Measurements from ENCODE around the gene ST8SIA6.

The ST8SIA6 gene

DNA sequence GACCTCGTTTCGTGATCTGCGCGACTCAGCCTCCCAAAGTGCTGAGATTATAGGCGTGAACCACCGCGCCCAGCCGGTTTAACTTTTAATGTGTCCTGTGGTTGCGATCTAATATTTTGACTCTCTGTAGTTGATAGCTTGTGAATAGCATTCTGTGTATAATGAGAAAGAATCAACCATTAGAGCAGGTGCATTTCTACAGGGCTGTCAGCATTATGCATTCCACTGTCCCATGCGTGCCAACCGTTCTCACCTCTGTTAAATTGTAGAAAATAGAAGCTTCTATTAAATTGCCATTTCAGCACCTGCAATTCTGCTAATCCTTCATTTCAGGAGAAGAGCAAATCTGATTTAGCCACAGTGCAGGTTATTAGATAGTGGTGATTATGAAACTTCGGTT, 164.6 kb downstream of the ST8SIA6 start:
- Histone ChIP-seq H3K27ac (ENCODE audit: low read depth, low read length) (no peak overlapping the region), H3K4me3 (ENCODE audit: low read depth, low read length) (no peak overlapping the region), H3K9ac (ENCODE audit: low read depth, low read length) (no peak overlapping the region), H3K27me3 (ENCODE audit: control insufficient read depth, insufficient read depth, low read length) (no peaks in the 10 kb centered on the region), H3K9me3 (ENCODE audit: control insufficient read depth, insufficient read depth, low read length) (no peaks in the 10 kb centered on the region), H3K4me1 (ENCODE audit: control insufficient read depth, insufficient read depth, low read length) (no peaks in the 10 kb centered on the region), H3K36me3 (ENCODE audit: control insufficient read depth, insufficient read depth, low read length) (no peaks in the 10 kb centered on the region)

DNA sequence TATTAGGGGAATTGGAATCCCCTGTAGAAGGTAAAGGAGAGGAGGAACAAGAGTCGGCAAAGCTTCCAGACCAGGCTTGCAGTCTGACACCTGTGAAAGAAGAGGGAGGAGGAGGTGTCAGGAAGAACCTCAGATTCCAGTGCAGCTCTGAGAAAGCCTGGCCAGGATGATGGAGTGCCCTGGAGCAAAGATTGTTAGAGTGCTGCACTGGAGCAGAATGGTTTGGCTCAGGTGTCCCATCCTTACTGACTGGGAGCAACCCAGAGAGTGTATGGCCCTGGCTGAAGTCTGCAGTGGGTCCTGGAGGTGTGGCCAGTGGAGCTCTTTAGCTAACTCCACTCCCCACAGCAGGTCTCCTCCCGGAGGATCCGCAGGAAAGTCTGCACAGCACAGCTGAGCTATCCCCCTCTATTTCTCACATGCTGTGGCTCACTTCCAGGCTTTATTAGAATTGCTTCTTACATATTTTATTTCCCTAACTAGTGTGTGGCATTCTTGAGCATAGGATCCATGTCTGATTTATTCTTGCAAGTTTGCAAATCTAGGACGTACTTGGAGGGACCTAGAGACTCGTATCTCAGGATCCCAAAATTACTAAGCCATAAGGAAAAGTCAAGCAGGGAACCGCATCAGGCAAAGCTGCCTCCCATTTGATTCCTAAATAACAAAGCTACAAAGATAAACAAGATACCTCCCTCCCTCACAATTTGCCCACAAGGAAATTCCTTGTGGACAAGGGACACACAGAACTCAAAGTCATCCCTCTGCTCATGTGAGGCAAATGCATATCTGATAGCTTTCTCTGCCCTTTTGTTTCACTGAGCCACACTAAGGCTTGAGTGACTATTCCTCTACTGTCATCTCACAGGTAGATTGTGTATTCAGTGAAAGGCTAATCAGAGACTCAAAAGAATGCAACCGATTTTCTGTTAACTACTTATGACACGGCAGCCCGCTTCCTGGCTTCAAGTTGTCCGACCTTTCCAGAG, 167.5 kb downstream of the ST8SIA6 start:
- H3K4me3 ChIP-seq (ENCODE audit: low read depth, low read length): no peak overlapping the region
- H3K36me3 ChIP-seq (ENCODE audit: control insufficient read depth, insufficient read depth, low read length): no peaks in the 10 kb centered on the region
- H3K9me3 ChIP-seq (ENCODE audit: control insufficient read depth, insufficient read depth, low read length): peaks cover 18% of the 10 kb centered on the region
- H3K4me1 ChIP-seq (ENCODE audit: control insufficient read depth, insufficient read depth, low read length): no peaks in the 10 kb centered on the region
- no peak overlapping the region for H3K27ac ChIP-seq (ENCODE audit: low read depth, low read length)
- H3K27me3 ChIP-seq (ENCODE audit: control insufficient read depth, insufficient read depth, low read length): no peaks in the 10 kb centered on the region
- no peak overlapping the region for H3K9ac ChIP-seq (ENCODE audit: low read depth, low read length)

DNA sequence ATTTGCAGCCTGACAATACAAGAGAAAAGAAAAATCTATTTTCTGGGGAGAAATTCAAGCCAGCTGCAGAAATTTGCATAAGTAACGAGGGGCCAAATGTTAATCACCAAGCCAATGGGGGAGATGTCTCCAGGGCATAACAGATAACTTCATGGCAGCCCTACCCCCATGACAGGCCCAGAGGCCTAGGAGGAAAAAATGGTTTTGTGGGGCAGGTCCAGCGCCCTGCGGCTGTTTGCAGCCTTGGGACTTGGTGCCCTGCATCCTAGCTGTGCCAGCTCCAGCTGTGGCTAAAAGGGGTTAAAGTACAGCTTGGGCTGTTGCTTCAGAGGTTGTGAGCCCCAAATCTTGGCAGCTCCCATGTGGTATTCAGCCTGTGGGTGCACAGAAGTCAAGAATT, 172.1 kb downstream of the ST8SIA6 start:
- H3K4me1 ChIP-seq (ENCODE audit: control insufficient read depth, insufficient read depth, low read length): no peaks in the 10 kb centered on the region
- H3K27ac ChIP-seq (ENCODE audit: low read depth, low read length): no peak overlapping the region
- H3K9me3 ChIP-seq (ENCODE audit: control insufficient read depth, insufficient read depth, low read length): peaks cover 36% of the 10 kb centered on the region

DNA sequence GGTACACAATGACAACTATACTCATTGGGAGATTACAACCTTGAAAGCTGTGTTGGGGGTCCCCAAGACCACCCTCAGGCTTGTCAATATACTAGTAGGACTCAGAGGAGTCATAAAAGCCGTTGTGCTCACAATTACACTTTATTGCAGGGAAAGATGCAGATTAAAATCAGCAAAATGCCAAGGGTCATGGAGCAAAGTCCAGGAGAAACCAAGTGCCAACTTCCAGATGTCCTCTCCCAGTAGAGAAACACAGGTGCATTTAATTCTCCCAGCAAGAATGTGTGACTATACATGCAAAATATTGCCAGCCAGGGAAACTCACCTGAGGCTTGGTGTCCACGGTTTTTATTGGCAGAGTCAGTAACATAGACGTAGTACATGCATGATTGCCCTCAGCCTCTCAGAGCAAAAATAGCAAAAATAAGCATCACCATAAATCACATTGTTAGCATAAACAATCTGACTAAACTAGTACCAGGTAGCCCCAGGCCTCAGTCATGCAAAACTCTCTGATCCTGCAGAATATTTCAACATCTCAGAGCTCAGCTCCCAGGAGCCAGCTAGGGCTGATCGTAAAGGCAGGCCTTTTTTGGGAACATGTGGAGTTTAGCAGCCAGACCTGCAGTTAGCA, 175.7 kb downstream of the ST8SIA6 start:
- peaks cover 48% of the 10 kb centered on the region for H3K9me3 ChIP-seq (ENCODE audit: control insufficient read depth, insufficient read depth, low read length)
- H3K27ac ChIP-seq (ENCODE audit: low read depth, low read length): no peak overlapping the region
- H3K4me1 ChIP-seq (ENCODE audit: control insufficient read depth, insufficient read depth, low read length): no peaks in the 10 kb centered on the region
- no peaks in the 10 kb centered on the region for H3K36me3 ChIP-seq (ENCODE audit: control insufficient read depth, insufficient read depth, low read length)
- H3K27me3 ChIP-seq (ENCODE audit: control insufficient read depth, insufficient read depth, low read length): no peaks in the 10 kb centered on the region
- no peak overlapping the region for H3K4me3 ChIP-seq (ENCODE audit: low read depth, low read length)
- H3K9ac ChIP-seq (ENCODE audit: low read depth, low read length): no peak overlapping the region

More for the DNA sequence above, 172.1 kb downstream of the ST8SIA6 start:
- Histone ChIP-seq H3K4me3 (ENCODE audit: low read depth, low read length) (no peak overlapping the region), H3K36me3 (ENCODE audit: control insufficient read depth, insufficient read depth, low read length) (no peaks in the 10 kb centered on the region), H3K27me3 (ENCODE audit: control insufficient read depth, insufficient read depth, low read length) (no peaks in the 10 kb centered on the region), H3K9ac (ENCODE audit: low read depth, low read length) (no peak overlapping the region)

DNA sequence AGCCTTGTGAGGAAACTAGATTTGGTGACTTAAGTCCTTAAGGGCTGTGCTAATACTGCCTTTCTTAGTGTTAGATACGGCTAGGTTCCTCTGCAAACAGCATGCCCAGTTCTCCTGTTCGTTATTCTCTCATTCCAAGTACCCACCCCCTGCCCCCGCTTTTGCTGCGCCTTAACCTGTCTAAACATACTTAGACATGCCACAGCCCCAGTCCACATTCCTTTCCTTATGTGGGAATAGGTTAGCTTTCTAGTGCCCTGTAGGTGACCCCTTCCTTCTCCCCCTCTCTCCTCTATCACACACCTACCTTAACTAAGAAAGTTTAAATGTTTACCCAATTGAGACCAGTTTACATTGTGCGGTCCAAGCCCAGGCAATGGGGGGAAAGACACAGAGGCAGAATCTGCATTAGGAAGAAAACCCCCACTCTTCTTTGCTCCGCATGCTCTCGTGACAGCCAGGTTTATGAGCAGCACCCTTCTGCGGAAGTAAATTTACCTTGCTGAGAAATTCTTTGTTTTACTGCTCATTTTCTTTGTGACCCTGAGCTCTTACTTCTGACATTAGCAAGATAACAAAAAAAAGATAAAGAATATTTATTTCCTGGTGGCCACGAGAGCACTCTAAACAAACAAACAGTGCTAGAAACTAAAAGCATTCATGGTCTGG, 177.5 kb downstream of the ST8SIA6 start:
- Histone ChIP-seq H3K9ac (ENCODE audit: low read depth, low read length) (no peak overlapping the region), H3K4me3 (ENCODE audit: low read depth, low read length) (no peak overlapping the region), H3K36me3 (ENCODE audit: control insufficient read depth, insufficient read depth, low read length) (no peaks in the 10 kb centered on the region), H3K9me3 (ENCODE audit: control insufficient read depth, insufficient read depth, low read length) (peaks cover 33% of the 10 kb centered on the region), H3K27me3 (ENCODE audit: control insufficient read depth, insufficient read depth, low read length) (no peaks in the 10 kb centered on the region), H3K27ac (ENCODE audit: low read depth, low read length) (no peak overlapping the region), H3K4me1 (ENCODE audit: control insufficient read depth, insufficient read depth, low read length) (no peaks in the 10 kb centered on the region)

DNA sequence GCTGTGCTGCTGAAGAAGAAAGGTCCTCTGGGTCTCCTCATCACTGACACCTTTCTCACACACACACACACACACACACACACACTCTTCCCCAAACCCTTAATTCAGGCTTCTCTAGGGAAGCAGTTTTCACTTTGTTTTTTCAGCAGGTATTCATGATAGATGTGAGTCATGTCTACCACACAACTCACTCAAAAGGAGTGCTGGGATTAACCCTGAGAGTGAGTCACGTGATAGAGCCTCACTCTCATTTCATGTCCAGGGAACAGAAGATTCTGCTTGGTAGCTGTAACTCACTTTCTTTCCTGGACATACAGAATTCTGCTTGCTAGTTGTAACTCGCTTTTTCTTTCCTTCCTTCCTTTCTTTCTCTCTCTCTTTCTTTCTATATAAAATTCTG, 181.0 kb downstream of the ST8SIA6 start:
- Histone ChIP-seq H3K9ac (ENCODE audit: low read depth, low read length) (no peak overlapping the region), H3K27me3 (ENCODE audit: control insufficient read depth, insufficient read depth, low read length) (no peaks in the 10 kb centered on the region), H3K9me3 (ENCODE audit: control insufficient read depth, insufficient read depth, low read length) (peaks cover 19% of the 10 kb centered on the region), H3K4me1 (ENCODE audit: control insufficient read depth, insufficient read depth, low read length) (no peaks in the 10 kb centered on the region), H3K27ac (ENCODE audit: low read depth, low read length) (no peak overlapping the region), H3K36me3 (ENCODE audit: control insufficient read depth, insufficient read depth, low read length) (no peaks in the 10 kb centered on the region), H3K4me3 (ENCODE audit: low read depth, low read length) (no peak overlapping the region)

DNA sequence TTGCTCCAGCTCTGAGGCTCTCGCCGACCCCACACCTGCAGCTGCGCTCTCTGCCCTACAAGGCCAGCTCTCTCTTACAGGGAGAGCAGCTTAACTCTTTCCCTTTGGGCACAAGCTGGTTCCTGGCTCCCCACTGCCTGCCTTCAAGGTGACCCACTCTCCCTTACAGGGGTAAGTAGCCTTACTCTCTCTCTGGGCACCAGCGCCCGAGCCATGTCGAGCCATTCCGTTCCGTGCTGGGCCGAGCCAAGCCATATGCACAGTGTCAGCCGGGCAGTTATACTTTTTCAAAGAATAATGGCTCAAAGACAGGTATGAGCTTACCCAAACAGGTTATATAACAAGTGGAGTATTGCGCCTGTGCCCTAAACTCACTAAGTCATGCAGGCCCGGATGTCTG, 181.7 kb downstream of the ST8SIA6 start:
- Histone ChIP-seq H3K4me1 (ENCODE audit: control insufficient read depth, insufficient read depth, low read length) (no peaks in the 10 kb centered on the region), H3K9me3 (ENCODE audit: control insufficient read depth, insufficient read depth, low read length) (peaks cover 18% of the 10 kb centered on the region), H3K27me3 (ENCODE audit: control insufficient read depth, insufficient read depth, low read length) (no peaks in the 10 kb centered on the region), H3K9ac (ENCODE audit: low read depth, low read length) (no peak overlapping the region), H3K36me3 (ENCODE audit: control insufficient read depth, insufficient read depth, low read length) (no peaks in the 10 kb centered on the region), H3K27ac (ENCODE audit: low read depth, low read length) (no peak overlapping the region), H3K4me3 (ENCODE audit: low read depth, low read length) (no peak overlapping the region)
